ENCODE results near the gene UBIAD1. TPM values are rescaled to one million over a fixed set of nuclear protein-coding genes. Genes with fewer than 3 reads are reported as not detected.
A peak's percentile ranks its signal among the peaks of the same experiment; 100 is the strongest.

Gene UBIAD1
- total RNA-seq, 6 donors from 2014 or later, result 5.9 to 20.8 (median 15.7) TPM

- no peaks in the 10 kb centered on the region for H3K27me3 ChIP-seq
- peaks cover 23 to 99% (median 72%) of the 10 kb centered on the region in 4 donors for H3K36me3 ChIP-seq
- H3K4me3 ChIP-seq, result no peak overlapping the region
- DNase-seq (no peak), ATAC-seq (ENCODE audit: low FRiP score in 2 of 2) (no peak)
- no peaks in the 10 kb centered on the region for H3K9me3 ChIP-seq
- 67 to 81% methylated on average over 6 of the region's 6 CpGs for WGBS, 2 donors
- TF ChIP-seq POLR2AphosphoS5 (IDR thresholded peaks at IDR 0.05), result no peak
- no peak for TF ChIP-seq CTCF (IDR thresholded peaks at IDR 0.05)
- TF ChIP-seq POLR2A (IDR thresholded peaks at IDR 0.05), result no peak
- TF ChIP-seq EP300 (IDR thresholded peaks at IDR 0.05), result no peak
- H3K4me1 ChIP-seq, result peaks cover 0 to 8% (median 2%) of the 10 kb centered on the region in 4 donors
- H3K27ac ChIP-seq, result peak overlapping the region in 1 of 4 donors; percentile 61
These were observed 35.6 kb upstream of the UBIAD1 start for GRCh38 chr1:11237356-11237755.

GRCh38 chr1:11238311-11238710 lies 34.7 kb upstream of the UBIAD1 start:
- ATAC-seq (ENCODE audit: low FRiP score in 2 of 2), result no peak
- Histone ChIP-seq H3K9me3 (no peaks in the 10 kb centered on the region), H3K4me1 (peaks cover 0 to 8% (median 2%) of the 10 kb centered on the region in 4 donors), H3K36me3 (peaks cover 23 to 99% (median 71%) of the 10 kb centered on the region in 4 donors), H3K4me3 (no peak overlapping the region), H3K27me3 (no peaks in the 10 kb centered on the region), H3K27ac (no peak overlapping the region)
- no peak for DNase-seq
- no peak for TF ChIP-seq POLR2AphosphoS5 (IDR thresholded peaks at IDR 0.05)
- 94 to 98% methylated on average over 7 of the region's 7 CpGs for WGBS, 2 donors

- DNase-seq (no peak), ATAC-seq (ENCODE audit: low FRiP score in 2 of 2) (no peak)
- TF ChIP-seq CTCF (IDR thresholded peaks at IDR 0.05) (no peak), EP300 (IDR thresholded peaks at IDR 0.05) (no peak), POLR2A (IDR thresholded peaks at IDR 0.05) (no peak), POLR2AphosphoS5 (IDR thresholded peaks at IDR 0.05) (no peak)
- Histone ChIP-seq H3K4me3 (no peak overlapping the region), H3K9me3 (no peaks in the 10 kb centered on the region), H3K36me3 (peaks cover 21 to 78% (median 57%) of the 10 kb centered on the region in 4 donors), H3K27me3 (no peaks in the 10 kb centered on the region), H3K27ac (no peak overlapping the region), H3K4me1 (no peaks in the 10 kb centered on the region)
- 73 to 84% methylated on average over 3 of the region's 3 CpGs for WGBS, 2 donors
These were observed 27.8 kb upstream of the UBIAD1 start for GRCh38 chr1:11245248-11245647.

- 81 to 86% methylated on average over 7 of the region's 7 CpGs for WGBS, 2 donors
- H3K27ac ChIP-seq, result no peak overlapping the region
These were observed 26.9 kb upstream of the UBIAD1 start for GRCh38 chr1:11245904-11246719.

More at GRCh38 chr1:11245904-11246719, 26.9 kb upstream of the UBIAD1 start:
- no peaks in the 10 kb centered on the region for H3K4me1 ChIP-seq
- DNase-seq, result no peak
- TF ChIP-seq POLR2A (IDR thresholded peaks at IDR 0.05), result no peak
- TF ChIP-seq CTCF (IDR thresholded peaks at IDR 0.05), result no peak
- TF ChIP-seq EP300 (IDR thresholded peaks at IDR 0.05), result no peak
- TF ChIP-seq POLR2AphosphoS5 (IDR thresholded peaks at IDR 0.05), result no peak
- no peak overlapping the region for H3K4me3 ChIP-seq
- peaks cover 15 to 78% (median 55%) of the 10 kb centered on the region in 4 donors for H3K36me3 ChIP-seq
- H3K9me3 ChIP-seq, result no peaks in the 10 kb centered on the region
- ATAC-seq (ENCODE audit: low FRiP score in 2 of 2), result no peak
- no peaks in the 10 kb centered on the region for H3K27me3 ChIP-seq
